ENCODE results near the gene KCNG4. TPM values are rescaled to one million over a fixed set of nuclear protein-coding genes. Genes with fewer than 3 reads are reported as not detected.
A peak's percentile ranks its signal among the peaks of the same experiment; 100 is the strongest.

KCNG4 gene
- polyA plus RNA-seq, 6 donors from 2014 or later = not detected

GRCh38 chr16:84193480-84193879 is 46.3 kb downstream of the KCNG4 start:
- ATAC-seq (ENCODE audit: low read depth in 2 of 2) (no peak), DNase-seq (no peak)
- peak overlapping the region in 7 of 8 donors; percentile 15 to 85 (median 53) for H3K4me3 Mint-ChIP-seq
- peak overlapping the region in 3 of 6 donors; percentile 12 to 82 (median 36) for H3K27ac Mint-ChIP-seq
- peaks cover 0 to 16% (median 13%) of the 10 kb centered on the region in 3 donors for H3K27me3 Mint-ChIP-seq
- H3K36me3 Mint-ChIP-seq = no peaks in the 10 kb centered on the region
- no peaks in the 10 kb centered on the region for H3K9me3 Mint-ChIP-seq
- peaks cover 4 to 15% (median 12%) of the 10 kb centered on the region in 3 donors for H3K4me1 Mint-ChIP-seq

- no peaks in the 10 kb centered on the region for H3K36me3 Mint-ChIP-seq
- peaks cover 4 to 22% (median 17%) of the 10 kb centered on the region in 3 donors for H3K4me1 Mint-ChIP-seq
- no peak for ATAC-seq (ENCODE audit: low read depth in 2 of 2)
- H3K4me3 Mint-ChIP-seq = peak overlapping the region in 1 of 8 donors; percentile 9
- DNase-seq = no peak
- H3K27me3 Mint-ChIP-seq = peaks cover 0 to 7% (median 2%) of the 10 kb centered on the region in 3 donors
- H3K27ac Mint-ChIP-seq = no peak overlapping the region
- no peaks in the 10 kb centered on the region for H3K9me3 Mint-ChIP-seq
These were observed 48.3 kb downstream of the KCNG4 start for GRCh38 chr16:84191466-84191865.

- peaks cover 4 to 27% (median 22%) of the 10 kb centered on the region in 3 donors for H3K4me1 Mint-ChIP-seq
- no peak within 1 kb of the TSS for H3K27ac Mint-ChIP-seq
- ATAC-seq (ENCODE audit: low read depth in 2 of 2) (no peak), DNase-seq (no peak)
- peak within 1 kb of the TSS in 2 of 8 donors; percentile 9 to 64 for H3K4me3 Mint-ChIP-seq
- H3K9me3 Mint-ChIP-seq = no peaks in the 10 kb centered on the region
- peaks cover 0 to 7% (median 0%) of the 10 kb centered on the region in 3 donors for H3K27me3 Mint-ChIP-seq
- H3K36me3 Mint-ChIP-seq = no peaks in the 10 kb centered on the region
These were observed 49.0 kb downstream of the KCNG4 start, which contains the start of gene ADAD2 for GRCh38 chr16:84190731-84191388. TSS of gene ADAD2 (plus strand) at chr16:84191157. CDS start at chr16:84191231, 74 bp downstream.

GRCh38 chr16:84186685-84187437 is 53.0 kb downstream of the KCNG4 start, which contains the start of gene TAF1C:
TSS of gene TAF1C (minus strand) at chr16:84187057. CDS start at chr16:84184988, 2,069 bp downstream.
- H3K27ac Mint-ChIP-seq = peak within 1 kb of the TSS; percentile 53 to 94 (median 90)
- ATAC-seq (ENCODE audit: low read depth in 2 of 2) = peak; percentile 94 to 96
- no peaks in the 10 kb centered on the region for H3K27me3 Mint-ChIP-seq
- H3K4me1 Mint-ChIP-seq = peaks cover 11 to 30% (median 30%) of the 10 kb centered on the region in 3 donors
- peaks cover 0 to 9% of the 10 kb centered on the region in 2 donors for H3K36me3 Mint-ChIP-seq
- no peaks in the 10 kb centered on the region for H3K9me3 Mint-ChIP-seq
- peak within 1 kb of the TSS; percentile 92 to 99 (median 95) for H3K4me3 Mint-ChIP-seq
- DNase-seq = peak; percentile 85

- H3K27me3 Mint-ChIP-seq = no peaks in the 10 kb centered on the region
- peak overlapping the region; percentile 91 to 99 (median 94) for H3K4me3 Mint-ChIP-seq
- peak overlapping the region in 3 of 6 donors; percentile 60 to 81 (median 70) for H3K27ac Mint-ChIP-seq
- DNase-seq = no peak
- H3K36me3 Mint-ChIP-seq = peaks cover 0 to 9% of the 10 kb centered on the region in 2 donors
- ATAC-seq (ENCODE audit: low read depth in 2 of 2) = no peak
- no peaks in the 10 kb centered on the region for H3K9me3 Mint-ChIP-seq
- H3K4me1 Mint-ChIP-seq = peaks cover 11 to 30% (median 30%) of the 10 kb centered on the region in 3 donors
These were observed 55.0 kb downstream of the KCNG4 start for GRCh38 chr16:84184775-84185174.

GRCh38 chr16:84183911-84184591 is 55.8 kb downstream of the KCNG4 start:
- H3K36me3 Mint-ChIP-seq = peaks cover 0 to 9% of the 10 kb centered on the region in 2 donors
- DNase-seq (no peak), ATAC-seq (ENCODE audit: low read depth in 2 of 2) (no peak)
- no peaks in the 10 kb centered on the region for H3K27me3 Mint-ChIP-seq
- H3K9me3 Mint-ChIP-seq = no peaks in the 10 kb centered on the region
- H3K27ac Mint-ChIP-seq = peak overlapping the region in 2 of 6 donors; percentile 15 to 32
- peak overlapping the region in 3 of 8 donors; percentile 30 to 99 (median 70) for H3K4me3 Mint-ChIP-seq
- peaks cover 11 to 30% (median 30%) of the 10 kb centered on the region in 3 donors for H3K4me1 Mint-ChIP-seq

- Mint-ChIP-seq H3K9me3 (no peaks in the 10 kb centered on the region), H3K27ac (no peak overlapping the region), H3K27me3 (no peaks in the 10 kb centered on the region), H3K36me3 (peaks cover 0 to 9% of the 10 kb centered on the region in 2 donors), H3K4me1 (peaks cover 11 to 30% (median 30%) of the 10 kb centered on the region in 3 donors), H3K4me3 (peak overlapping the region in 3 of 8 donors; percentile 70 to 99 (median 80))
- ATAC-seq (ENCODE audit: low read depth in 2 of 2) = no peak
- DNase-seq = no peak
These were observed 56.3 kb downstream of the KCNG4 start for GRCh38 chr16:84183572-84183875.

- ATAC-seq (ENCODE audit: low read depth in 2 of 2) (no peak), DNase-seq (no peak)
- Mint-ChIP-seq H3K9me3 (no peaks in the 10 kb centered on the region), H3K27me3 (no peaks in the 10 kb centered on the region), H3K4me3 (peak overlapping the region in 3 of 8 donors; percentile 44 to 99 (median 80)), H3K4me1 (peaks cover 11 to 33% (median 30%) of the 10 kb centered on the region in 3 donors), H3K27ac (peak overlapping the region in 1 of 6 donors; percentile 53), H3K36me3 (peaks cover 0 to 9% of the 10 kb centered on the region in 2 donors)
These were observed 56.9 kb downstream of the KCNG4 start for GRCh38 chr16:84182680-84183571.

GRCh38 chr16:84182104-84182503 is 57.7 kb downstream of the KCNG4 start:
- no peak overlapping the region for H3K27ac Mint-ChIP-seq
- no peak overlapping the region for H3K4me3 Mint-ChIP-seq
- ATAC-seq (ENCODE audit: low read depth in 2 of 2) (no peak), DNase-seq (no peak)
- H3K36me3 Mint-ChIP-seq = peaks cover 0 to 9% of the 10 kb centered on the region in 2 donors
- peaks cover 11 to 30% (median 30%) of the 10 kb centered on the region in 3 donors for H3K4me1 Mint-ChIP-seq
- no peaks in the 10 kb centered on the region for H3K27me3 Mint-ChIP-seq
- no peaks in the 10 kb centered on the region for H3K9me3 Mint-ChIP-seq

- H3K9me3 Mint-ChIP-seq = no peaks in the 10 kb centered on the region
- peaks cover 11 to 25% (median 25%) of the 10 kb centered on the region in 3 donors for H3K4me1 Mint-ChIP-seq
- no peak overlapping the region for H3K4me3 Mint-ChIP-seq
- peaks cover 0 to 9% of the 10 kb centered on the region in 2 donors for H3K36me3 Mint-ChIP-seq
- no peaks in the 10 kb centered on the region for H3K27me3 Mint-ChIP-seq
- DNase-seq (no peak), ATAC-seq (ENCODE audit: low read depth in 2 of 2) (no peak)
- H3K27ac Mint-ChIP-seq = no peak overlapping the region
These were observed 58.5 kb downstream of the KCNG4 start for GRCh38 chr16:84181144-84181915.

GRCh38 chr16:84180519-84181140 is 59.2 kb downstream of the KCNG4 start:
- Mint-ChIP-seq H3K9me3 (no peaks in the 10 kb centered on the region), H3K4me1 (peaks cover 11 to 21% (median 18%) of the 10 kb centered on the region in 3 donors), H3K4me3 (no peak overlapping the region), H3K27me3 (no peaks in the 10 kb centered on the region), H3K36me3 (peaks cover 0 to 9% of the 10 kb centered on the region in 2 donors), H3K27ac (peak overlapping the region in 1 of 6 donors; percentile 47)
- DNase-seq = no peak
- no peak for ATAC-seq (ENCODE audit: low read depth in 2 of 2)

Measured in naive B cell (primary cell).